HepG2 (cell line): Measurements from ENCODE around the gene EXOC7. TPM values are rescaled to one million over a fixed set of nuclear protein-coding genes. Genes with fewer than 3 reads are reported as not detected.

Experiments
- ARHGAP35 ChIP-seq: sonication (generic); formaldehyde crosslinking; IDR thresholded peaks from 2 replicates; pipeline ENCODE4 v1.9.0; 2022; ENCODE audit warnings: mild to moderate bottlenecking, inconsistent platforms, moderate library complexity, missing genetic modification reagents, borderline replicate concordance
- CCDC6 ChIP-seq: sonication (generic); formaldehyde crosslinking; IDR thresholded peaks from 2 replicates; pipeline ENCODE4 v1.8.1; 2022; ENCODE audit warnings: mild to moderate bottlenecking, missing genetic modification reagents, moderate library complexity
- HNRNPLL ChIP-seq: fragments of 200-400 bp; formaldehyde crosslinking; IDR thresholded peaks from 2 replicates; pipeline ENCODE4 v1.6.1; 2017; ENCODE audit warnings: mild to moderate bottlenecking, low read depth, low read length; ENCODE audit not compliant: poor library complexity, severe bottlenecking
- HOXA9 ChIP-seq: sonication (generic); formaldehyde crosslinking; IDR thresholded peaks from 2 replicates; pipeline ENCODE4 v1.8.1; 2022; ENCODE audit warnings: missing genetic modification reagents, mild to moderate bottlenecking, moderate library complexity, borderline replicate concordance
- NFIB ChIP-seq: sonication (generic); formaldehyde crosslinking; IDR thresholded peaks from 2 replicates; pipeline ENCODE4 v1.9.0; 2021; ENCODE audit warnings: missing genetic modification reagents, mild to moderate bottlenecking, borderline replicate concordance
- NR3C1 ChIP-seq: sonication (generic); formaldehyde crosslinking; IDR thresholded peaks from 2 replicates; pipeline ENCODE4 v1.4.0; 2020; ENCODE audit warnings: missing genetic modification reagents
- ONECUT2 ChIP-seq: sonication (generic); formaldehyde crosslinking; IDR thresholded peaks from 2 replicates; pipeline ENCODE4 v1.4.0; 2020; ENCODE audit warnings: missing genetic modification reagents
- PITX1 ChIP-seq: sonication (generic); formaldehyde crosslinking; IDR thresholded peaks from 2 replicates; pipeline ENCODE4 v1.5.1; 2020; ENCODE audit warnings: mild to moderate bottlenecking, missing genetic modification reagents
- POGZ ChIP-seq: sonication (generic); formaldehyde crosslinking; IDR thresholded peaks from 2 replicates; pipeline ENCODE4 v1.4.0; 2020; ENCODE audit warnings: mild to moderate bottlenecking, missing genetic modification reagents
- STAG1 ChIP-seq: sonication (generic); formaldehyde crosslinking; IDR thresholded peaks from 2 replicates; pipeline ENCODE4 v1.4.0; 2020; ENCODE audit warnings: missing genetic modification reagents
- TOE1 ChIP-seq: sonication (generic); formaldehyde crosslinking; IDR thresholded peaks from 2 replicates; pipeline ENCODE4 v1.4.0; 2020; ENCODE audit warnings: mild to moderate bottlenecking, missing genetic modification reagents
- TP53 ChIP-seq: sonication (generic); formaldehyde crosslinking; conservative IDR thresholded peaks from 2 replicates; pipeline ENCODE4 v1.4.0; 2020; ENCODE audit warnings: missing genetic modification reagents
- U2AF1 ChIP-seq: fragments of 200-400 bp; formaldehyde crosslinking; optimal IDR thresholded peaks from 2 replicates; pipeline ENCODE3; 2017; ENCODE audit warnings: mild to moderate bottlenecking, low read depth, low read length
- ZMYM3 ChIP-seq: sonication (generic); formaldehyde crosslinking; IDR thresholded peaks from 2 replicates; pipeline ENCODE4 v1.5.1; 2020; ENCODE audit warnings: mild to moderate bottlenecking, missing genetic modification reagents
- ZNF510 ChIP-seq: sonication (generic); formaldehyde crosslinking; IDR thresholded peaks from 2 replicates; pipeline ENCODE4 v1.4.0; 2020; ENCODE audit warnings: low read depth, mild to moderate bottlenecking, missing genetic modification reagents
- polyA plus RNA-seq, 8 experiments: library from polyadenylated mRNA; depleted of rRNA in 3 of 8; stranded (reverse) in 7 of 8; unstranded in 1 of 8; fragments of >200 nt; fragmentation: Illumina TruSeq in 4 of 8; extraction: Trizol in 4 of 8; gene quantifications; 2 replicates each; pipeline versions ENCODE4 v1.2.1 to v1.2.3, GENCODE V29; 2011 to 2016; ENCODE audit warnings: low read depth in 4 of 8, missing spikeins in 1 of 8, mixed read lengths in 1 of 8; ENCODE audit not compliant: insufficient read depth in 1 of 8
- total RNA-seq, 5 experiments: library from RNA; depleted of rRNA; stranded (reverse); fragments of >200 nt; fragmentation: Illumina TruSeq; extraction: Trizol; gene quantifications; 2 replicates each; pipeline ENCODE4 v1.2.3, GENCODE V29; 2016; ENCODE audit warnings: low read depth in 1 of 5
- TF ChIP-seq, protein P1 (sequence below): IDR thresholded peaks from 2 replicates; pipeline ENCODE4 v1.4.0; 2020; ENCODE audit warnings: mild to moderate bottlenecking, missing genetic modification reagents
- TF ChIP-seq, protein P2 (sequence below): sonication (generic); formaldehyde crosslinking; IDR thresholded peaks from 2 replicates; pipeline ENCODE4 v1.4.0; 2020; ENCODE audit warnings: missing genetic modification reagents
- TF ChIP-seq, protein P3 (sequence below): fragments of 450-650 bp; IDR thresholded peaks from 2 replicates; pipeline ENCODE4 v1.6.1; 2017
- TF ChIP-seq, protein P4 (sequence below): sonication (generic); formaldehyde crosslinking; IDR thresholded peaks from 2 replicates; pipeline ENCODE4 v1.4.0; 2020; ENCODE audit warnings: missing genetic modification reagents; ENCODE audit errors: not compliant biosample characterization
- TF ChIP-seq, protein P5 (sequence below): sonication (generic); formaldehyde crosslinking; IDR thresholded peaks from 2 replicates; pipeline ENCODE4 v1.4.0; 2020; ENCODE audit warnings: missing genetic modification reagents

The EXOC7 gene
- total and polyA plus RNA-seq, 2 of the 13 experiments (the other 11 are each of a cell fraction or from before 2014, with no cell fraction given), result 86.9 to 116 TPM

GRCh38 chr17:76072148-76072858 lies 31.3 kb downstream of the EXOC7 start, which contains the start of gene SRP68 (continued):
- TF ChIP-seq, protein P1, sequence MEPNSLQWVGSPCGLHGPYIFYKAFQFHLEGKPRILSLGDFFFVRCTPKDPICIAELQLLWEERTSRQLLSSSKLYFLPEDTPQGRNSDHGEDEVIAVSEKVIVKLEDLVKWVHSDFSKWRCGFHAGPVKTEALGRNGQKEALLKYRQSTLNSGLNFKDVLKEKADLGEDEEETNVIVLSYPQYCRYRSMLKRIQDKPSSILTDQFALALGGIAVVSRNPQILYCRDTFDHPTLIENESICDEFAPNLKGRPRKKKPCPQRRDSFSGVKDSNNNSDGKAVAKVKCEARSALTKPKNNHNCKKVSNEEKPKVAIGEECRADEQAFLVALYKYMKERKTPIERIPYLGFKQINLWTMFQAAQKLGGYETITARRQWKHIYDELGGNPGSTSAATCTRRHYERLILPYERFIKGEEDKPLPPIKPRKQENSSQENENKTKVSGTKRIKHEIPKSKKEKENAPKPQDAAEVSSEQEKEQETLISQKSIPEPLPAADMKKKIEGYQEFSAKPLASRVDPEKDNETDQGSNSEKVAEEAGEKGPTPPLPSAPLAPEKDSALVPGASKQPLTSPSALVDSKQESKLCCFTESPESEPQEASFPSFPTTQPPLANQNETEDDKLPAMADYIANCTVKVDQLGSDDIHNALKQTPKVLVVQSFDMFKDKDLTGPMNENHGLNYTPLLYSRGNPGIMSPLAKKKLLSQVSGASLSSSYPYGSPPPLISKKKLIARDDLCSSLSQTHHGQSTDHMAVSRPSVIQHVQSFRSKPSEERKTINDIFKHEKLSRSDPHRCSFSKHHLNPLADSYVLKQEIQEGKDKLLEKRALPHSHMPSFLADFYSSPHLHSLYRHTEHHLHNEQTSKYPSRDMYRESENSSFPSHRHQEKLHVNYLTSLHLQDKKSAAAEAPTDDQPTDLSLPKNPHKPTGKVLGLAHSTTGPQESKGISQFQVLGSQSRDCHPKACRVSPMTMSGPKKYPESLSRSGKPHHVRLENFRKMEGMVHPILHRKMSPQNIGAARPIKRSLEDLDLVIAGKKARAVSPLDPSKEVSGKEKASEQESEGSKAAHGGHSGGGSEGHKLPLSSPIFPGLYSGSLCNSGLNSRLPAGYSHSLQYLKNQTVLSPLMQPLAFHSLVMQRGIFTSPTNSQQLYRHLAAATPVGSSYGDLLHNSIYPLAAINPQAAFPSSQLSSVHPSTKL (CRISPR knock-in tag), result peak; percentile 71
- peak; percentile 70; the same call in 1 of the 2 replicates for TF ChIP-seq ZMYM3 (CRISPR knock-in tag)
- TF ChIP-seq, protein P2, sequence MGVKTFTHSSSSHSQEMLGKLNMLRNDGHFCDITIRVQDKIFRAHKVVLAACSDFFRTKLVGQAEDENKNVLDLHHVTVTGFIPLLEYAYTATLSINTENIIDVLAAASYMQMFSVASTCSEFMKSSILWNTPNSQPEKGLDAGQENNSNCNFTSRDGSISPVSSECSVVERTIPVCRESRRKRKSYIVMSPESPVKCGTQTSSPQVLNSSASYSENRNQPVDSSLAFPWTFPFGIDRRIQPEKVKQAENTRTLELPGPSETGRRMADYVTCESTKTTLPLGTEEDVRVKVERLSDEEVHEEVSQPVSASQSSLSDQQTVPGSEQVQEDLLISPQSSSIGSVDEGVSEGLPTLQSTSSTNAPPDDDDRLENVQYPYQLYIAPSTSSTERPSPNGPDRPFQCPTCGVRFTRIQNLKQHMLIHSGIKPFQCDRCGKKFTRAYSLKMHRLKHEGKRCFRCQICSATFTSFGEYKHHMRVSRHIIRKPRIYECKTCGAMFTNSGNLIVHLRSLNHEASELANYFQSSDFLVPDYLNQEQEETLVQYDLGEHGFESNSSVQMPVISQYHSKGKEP (CRISPR knock-in tag), result no peak; the same call in 1 of the 2 replicates
- TF ChIP-seq ZNF510 (CRISPR knock-in tag), result peak; percentile 95
- TF ChIP-seq, protein P3, sequence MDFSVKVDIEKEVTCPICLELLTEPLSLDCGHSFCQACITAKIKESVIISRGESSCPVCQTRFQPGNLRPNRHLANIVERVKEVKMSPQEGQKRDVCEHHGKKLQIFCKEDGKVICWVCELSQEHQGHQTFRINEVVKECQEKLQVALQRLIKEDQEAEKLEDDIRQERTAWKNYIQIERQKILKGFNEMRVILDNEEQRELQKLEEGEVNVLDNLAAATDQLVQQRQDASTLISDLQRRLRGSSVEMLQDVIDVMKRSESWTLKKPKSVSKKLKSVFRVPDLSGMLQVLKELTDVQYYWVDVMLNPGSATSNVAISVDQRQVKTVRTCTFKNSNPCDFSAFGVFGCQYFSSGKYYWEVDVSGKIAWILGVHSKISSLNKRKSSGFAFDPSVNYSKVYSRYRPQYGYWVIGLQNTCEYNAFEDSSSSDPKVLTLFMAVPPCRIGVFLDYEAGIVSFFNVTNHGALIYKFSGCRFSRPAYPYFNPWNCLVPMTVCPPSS, result no peak
- peak; percentile 69; the same call in 1 of the 2 replicates for TF ChIP-seq POGZ
- no peak for TF ChIP-seq NFIB (CRISPR knock-in tag)
- TF ChIP-seq STAG1 (CRISPR knock-in tag), result no peak; the same call in 1 of the 2 replicates
- TF ChIP-seq, protein P4, sequence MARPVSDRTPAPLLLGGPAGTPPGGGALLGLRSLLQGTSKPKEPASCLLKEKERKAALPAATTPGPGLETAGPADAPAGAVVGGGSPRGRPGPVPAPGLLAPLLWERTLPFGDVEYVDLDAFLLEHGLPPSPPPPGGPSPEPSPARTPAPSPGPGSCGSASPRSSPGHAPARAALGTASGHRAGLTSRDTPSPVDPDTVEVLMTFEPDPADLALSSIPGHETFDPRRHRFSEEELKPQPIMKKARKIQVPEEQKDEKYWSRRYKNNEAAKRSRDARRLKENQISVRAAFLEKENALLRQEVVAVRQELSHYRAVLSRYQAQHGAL (CRISPR knock-in tag), result peak; percentile 40
- peak; percentile 79 for TF ChIP-seq PITX1 (CRISPR knock-in tag)
- peak; percentile 96; the same call in 1 of the 2 replicates for TF ChIP-seq HOXA9 (CRISPR knock-in tag)
- TF ChIP-seq, protein P5, sequence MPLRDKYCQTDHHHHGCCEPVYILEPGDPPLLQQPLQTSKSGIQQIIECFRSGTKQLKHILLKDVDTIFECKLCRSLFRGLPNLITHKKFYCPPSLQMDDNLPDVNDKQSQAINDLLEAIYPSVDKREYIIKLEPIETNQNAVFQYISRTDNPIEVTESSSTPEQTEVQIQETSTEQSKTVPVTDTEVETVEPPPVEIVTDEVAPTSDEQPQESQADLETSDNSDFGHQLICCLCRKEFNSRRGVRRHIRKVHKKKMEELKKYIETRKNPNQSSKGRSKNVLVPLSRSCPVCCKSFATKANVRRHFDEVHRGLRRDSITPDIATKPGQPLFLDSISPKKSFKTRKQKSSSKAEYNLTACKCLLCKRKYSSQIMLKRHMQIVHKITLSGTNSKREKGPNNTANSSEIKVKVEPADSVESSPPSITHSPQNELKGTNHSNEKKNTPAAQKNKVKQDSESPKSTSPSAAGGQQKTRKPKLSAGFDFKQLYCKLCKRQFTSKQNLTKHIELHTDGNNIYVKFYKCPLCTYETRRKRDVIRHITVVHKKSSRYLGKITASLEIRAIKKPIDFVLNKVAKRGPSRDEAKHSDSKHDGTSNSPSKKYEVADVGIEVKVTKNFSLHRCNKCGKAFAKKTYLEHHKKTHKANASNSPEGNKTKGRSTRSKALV (CRISPR knock-in tag), result peak; percentile 68; the same call in 1 of the 2 replicates
- no peak for TF ChIP-seq TP53
- no peak for TF ChIP-seq ONECUT2
- peak; percentile 88 for TF ChIP-seq U2AF1
- TF ChIP-seq TOE1, result 0 out of 2 replicates have a peak, but pooled peaks have one; percentile 20
- peak; percentile 49 for TF ChIP-seq HNRNPLL
- no peak for TF ChIP-seq NR3C1 (CRISPR knock-in tag)
- peak; percentile 91 for TF ChIP-seq ARHGAP35 (CRISPR knock-in tag)
- peak; percentile 33; the same call in 1 of the 2 replicates for TF ChIP-seq CCDC6
